GM12892 (cell line): ENCODE data around the gene TEKT3. TPM values are rescaled to one million over a fixed set of nuclear protein-coding genes. Genes with fewer than 3 reads are reported as not detected.

Experiments
- DNase-seq: peaks from one replicate; pipeline ENCODE4 v3.0.0; 2011; ENCODE audit not compliant: insufficient read length
- FAIRE-seq: peaks from 2 replicates; lab custom pipeline; 2011; peaks lifted over from hg19 to GRCh38; lab: Jason Lieb, UNC
- POLR2A ChIP-seq: IDR thresholded peaks from 2 replicates; pipeline ENCODE4 v1.6.1; 2011; ENCODE audit warnings: low read depth, low read length, control low read depth
- POLR2AphosphoS5 ChIP-seq: IDR thresholded peaks from 2 replicates; pipeline ENCODE4 v1.6.1; 2011; ENCODE audit warnings: low read depth, low read length, control low read depth
- TAF1 ChIP-seq: IDR thresholded peaks from 2 replicates; pipeline ENCODE4 v1.6.1; 2011; ENCODE audit warnings: low read depth, mild to moderate bottlenecking, control low read depth, low read length, borderline replicate concordance
- polyA plus RNA-seq: library from polyadenylated mRNA; unstranded; fragments of >200 nt; gene quantifications from one replicate; pipeline ENCODE4 v1.2.1, GENCODE V29; 2012; ENCODE audit warnings: missing spikeins, inconsistent platforms; ENCODE audit not compliant: missing spikeins

Gene TEKT3
- polyA plus RNA-seq = not detected

- DNase-seq = no peak
- no peak for FAIRE-seq
Observed at GRCh38 chr17:15341385-15341849, at the start of gene TEKT3. TEKT3 (minus strand) TSS chr17:15341597; CDS start chr17:15331585, 10,012 bp downstream.

GRCh38 chr17:15388356-15389041, 47.1 kb upstream of the TEKT3 start:
- DNase-seq (no peak), FAIRE-seq (no peak)
- TF ChIP-seq POLR2A (no peak), TAF1 (no peak), POLR2AphosphoS5 (no peak)

More at GRCh38 chr17:15341385-15341849, at the start of gene TEKT3:
- TF ChIP-seq TAF1 (no peak), POLR2AphosphoS5 (no peak), POLR2A (no peak)

- DNase-seq = no peak
Observed at GRCh38 chr17:15386083-15386482, 44.7 kb upstream of the TEKT3 start.

GRCh38 chr17:15385305-15385704, 43.9 kb upstream of the TEKT3 start:
- no peak for FAIRE-seq

More at GRCh38 chr17:15386083-15386482, 44.7 kb upstream of the TEKT3 start:
- FAIRE-seq = no peak
- TF ChIP-seq POLR2AphosphoS5 = no peak
- no peak for TF ChIP-seq POLR2A
- TF ChIP-seq TAF1 = no peak

GRCh38 chr17:15384142-15384787, 42.9 kb upstream of the TEKT3 start:
- TF ChIP-seq TAF1 (no peak), POLR2AphosphoS5 (no peak), POLR2A (no peak)
- no peak for FAIRE-seq
- no peak for DNase-seq

More at GRCh38 chr17:15385305-15385704, 43.9 kb upstream of the TEKT3 start:
- no peak for DNase-seq
- no peak for TF ChIP-seq POLR2A

GRCh38 chr17:15382914-15383313, 41.5 kb upstream of the TEKT3 start:
- FAIRE-seq (no peak), DNase-seq (no peak)
- TF ChIP-seq POLR2AphosphoS5 = no peak

GRCh38 chr17:15381707-15382106, 40.3 kb upstream of the TEKT3 start:
- TF ChIP-seq POLR2A (no peak), POLR2AphosphoS5 (no peak), TAF1 (no peak)
- DNase-seq = no peak
- FAIRE-seq = no peak

GRCh38 chr17:15380446-15380845, 39.0 kb upstream of the TEKT3 start:
- no peak for DNase-seq
- FAIRE-seq = no peak
- TF ChIP-seq POLR2AphosphoS5 (no peak), TAF1 (no peak), POLR2A (no peak)

GRCh38 chr17:15379659-15380058, 38.3 kb upstream of the TEKT3 start:
- TF ChIP-seq POLR2A (no peak), POLR2AphosphoS5 (no peak), TAF1 (no peak)
- FAIRE-seq (no peak), DNase-seq (no peak)

- DNase-seq (no peak), FAIRE-seq (no peak)
- TF ChIP-seq POLR2AphosphoS5 (no peak), POLR2A (no peak), TAF1 (no peak)
Observed at GRCh38 chr17:15378243-15378642, 36.8 kb upstream of the TEKT3 start.

- DNase-seq (no peak), FAIRE-seq (no peak)
- TF ChIP-seq POLR2A = no peak
- TF ChIP-seq POLR2AphosphoS5 = no peak
- no peak for TF ChIP-seq TAF1
Observed at GRCh38 chr17:15377616-15378015, 36.2 kb upstream of the TEKT3 start.

GRCh38 chr17:15377200-15377599, 35.8 kb upstream of the TEKT3 start:
- FAIRE-seq (no peak), DNase-seq (no peak)

More at GRCh38 chr17:15377200-15377599, 35.8 kb upstream of the TEKT3 start:
- TF ChIP-seq TAF1 = no peak
